ENCODE measurements around the gene DZIP1.
"Not testable (repeated sequence)": the region's sequence is repeated elsewhere in the genome, so short reads cannot be mapped to it uniquely, and the experiment has no call there.

Gene DZIP1

GRCh38 chr13:95596701-95597100, 47.8 kb downstream of the DZIP1 start:
- DNase-seq, result no peak

- no peak for DNase-seq
Measured at GRCh38 chr13:95593462-95593861, 51.0 kb downstream of the DZIP1 start.

GRCh38 chr13:95588721-95589120, 55.8 kb downstream of the DZIP1 start:
- no peak for DNase-seq

- no peak for DNase-seq
Measured at GRCh38 chr13:95588134-95588533, 56.4 kb downstream of the DZIP1 start.

- DNase-seq, result no peak
Measured at GRCh38 chr13:95585867-95586266, 58.6 kb downstream of the DZIP1 start.

- no peak for DNase-seq
Measured at GRCh38 chr13:95579303-95579702, 65.2 kb downstream of the DZIP1 start.

- DNase-seq, result no peak
Measured at GRCh38 chr13:95573221-95573620, 71.3 kb downstream of the DZIP1 start.

- no peak for DNase-seq
Measured at GRCh38 chr13:95571941-95572340, 72.6 kb downstream of the DZIP1 start.

GRCh38 chr13:95570016-95570415, 74.5 kb downstream of the DZIP1 start:
- no peak for DNase-seq

GRCh38 chr13:95568131-95568530, 76.4 kb downstream of the DZIP1 start:
- DNase-seq, result no peak

- DNase-seq, result not testable (repeated sequence)
Measured at GRCh38 chr13:95565758-95566157, 78.7 kb downstream of the DZIP1 start.

GRCh38 chr13:95564733-95565291, 79.7 kb downstream of the DZIP1 start:
- no peak for DNase-seq

GRCh38 chr13:95564091-95564490, 80.4 kb downstream of the DZIP1 start:
- DNase-seq, result no peak

GRCh38 chr13:95560387-95560786, 84.1 kb downstream of the DZIP1 start:
- no peak for DNase-seq

- DNase-seq, result no peak
Measured at GRCh38 chr13:95559100-95559499, 85.4 kb downstream of the DZIP1 start.

- DNase-seq, result no peak
Measured at GRCh38 chr13:95557013-95557412, 87.5 kb downstream of the DZIP1 start.

GRCh38 chr13:95553581-95554385, 90.7 kb downstream of the DZIP1 start:
- DNase-seq, result no peak

GRCh38 chr13:95552539-95553441, 91.7 kb downstream of the DZIP1 start, which contains the start of gene CLDN10:
CLDN10 (plus strand) TSS chr13:95552720; CDS start chr13:95552754, 34 bp downstream.
- DNase-seq, result no peak

- no peak for DNase-seq
Measured at GRCh38 chr13:95552208-95552538, 92.3 kb downstream of the DZIP1 start.

GRCh38 chr13:95547531-95548167, 96.9 kb downstream of the DZIP1 start:
- no peak for DNase-seq

GRCh38 chr13:95546919-95547318, 97.6 kb downstream of the DZIP1 start:
- no peak for DNase-seq

GRCh38 chr13:95544293-95544692, 100.2 kb downstream of the DZIP1 start:
- DNase-seq, result no peak

GRCh38 chr13:95541911-95542474, 102.5 kb downstream of the DZIP1 start:
- DNase-seq, result no peak

All from activated naive CD4-positive, alpha-beta T cell treated with Interleukin-2 at 50 U/mL for 16 hours (primary cell).